HepG2 (cell line): ENCODE measurements around the gene SOAT2. TPM values are rescaled to one million over a fixed set of nuclear protein-coding genes. Genes with fewer than 3 reads are reported as not detected.
A peak's percentile ranks its signal among the peaks of the same experiment; 100 is the strongest.
"Not testable (repeated sequence)": the region's sequence is repeated elsewhere in the genome, so short reads cannot be mapped to it uniquely, and the experiment has no call there.

Experiments
- CEBPG ChIP-seq: IDR thresholded peaks from 2 replicates; pipeline ENCODE4 v1.6.1; 2016
- FOXA1 ChIP-seq, 2 experiments: fragments of 450-650 bp in 1 of 2; sonication (generic) in 1 of 2; formaldehyde crosslinking in 1 of 2; IDR thresholded peaks; 2 replicates each; pipeline versions ENCODE4 v1.4.0 to v1.6.1; 2016 to 2020; ENCODE audit warnings: missing genetic modification reagents in 1 of 2
- HNF4A ChIP-seq: sonication (generic); formaldehyde crosslinking; IDR thresholded peaks from 2 replicates; pipeline ENCODE4 v1.4.0; 2020; ENCODE audit warnings: missing genetic modification reagents
- POGZ ChIP-seq: sonication (generic); formaldehyde crosslinking; IDR thresholded peaks from 2 replicates; pipeline ENCODE4 v1.4.0; 2020; ENCODE audit warnings: mild to moderate bottlenecking, missing genetic modification reagents
- SOX6 ChIP-seq, 2 experiments: fragments of 450-650 bp in 1 of 2; sonication (generic) in 1 of 2; formaldehyde crosslinking in 1 of 2; IDR thresholded peaks; 2 replicates each; pipeline versions ENCODE4 v1.4.0 to v1.6.1; 2017 to 2020; ENCODE audit warnings: antibody characterized with exemption in 1 of 2, mild to moderate bottlenecking in 1 of 2, missing genetic modification reagents in 1 of 2
- ZMYM3 ChIP-seq: sonication (generic); formaldehyde crosslinking; IDR thresholded peaks from 2 replicates; pipeline ENCODE4 v1.5.1; 2020; ENCODE audit warnings: mild to moderate bottlenecking, missing genetic modification reagents
- ZNF121 ChIP-seq: sonication (generic); formaldehyde crosslinking; IDR thresholded peaks from 2 replicates; pipeline ENCODE4 v1.5.0; 2020; ENCODE audit warnings: mild to moderate bottlenecking, missing genetic modification reagents
- ZNF3 ChIP-seq: IDR thresholded peaks from 2 replicates; pipeline ENCODE4 v1.7.0; 2017; ENCODE audit warnings: inconsistent platforms
- polyA plus RNA-seq, 8 experiments: library from polyadenylated mRNA; depleted of rRNA in 3 of 8; stranded (reverse) in 7 of 8; unstranded in 1 of 8; fragments of >200 nt; fragmentation: Illumina TruSeq in 4 of 8; extraction: Trizol in 4 of 8; gene quantifications; 2 replicates each; pipeline versions ENCODE4 v1.2.1 to v1.2.3, GENCODE V29; 2011 to 2016; ENCODE audit warnings: low read depth in 4 of 8, missing spikeins in 1 of 8, mixed read lengths in 1 of 8; ENCODE audit not compliant: insufficient read depth in 1 of 8
- total RNA-seq, 5 experiments: library from RNA; depleted of rRNA; stranded (reverse); fragments of >200 nt; fragmentation: Illumina TruSeq; extraction: Trizol; gene quantifications; 2 replicates each; pipeline ENCODE4 v1.2.3, GENCODE V29; 2016; ENCODE audit warnings: low read depth in 1 of 5
- TF ChIP-seq, protein P1 (sequence below): sonication (generic); formaldehyde crosslinking; IDR thresholded peaks from 2 replicates; pipeline ENCODE4 v1.5.1; 2020; ENCODE audit warnings: mild to moderate bottlenecking, missing genetic modification reagents
- TF ChIP-seq, protein P2 (sequence below): sonication (generic); formaldehyde crosslinking; IDR thresholded peaks from 2 replicates; pipeline ENCODE4 v1.4.0; 2020; ENCODE audit warnings: missing genetic modification reagents, mild to moderate bottlenecking, borderline replicate concordance
- TF ChIP-seq, protein P3 (sequence below): sonication (generic); formaldehyde crosslinking; IDR thresholded peaks from 2 replicates; pipeline ENCODE4 v1.4.0; 2020; ENCODE audit warnings: missing genetic modification reagents

The SOAT2 gene
- total and polyA plus RNA-seq, 2 of the 13 experiments (the other 11 are each of a cell fraction or from before 2014, with no cell fraction given), result 14.9 to 108 TPM

DNA sequence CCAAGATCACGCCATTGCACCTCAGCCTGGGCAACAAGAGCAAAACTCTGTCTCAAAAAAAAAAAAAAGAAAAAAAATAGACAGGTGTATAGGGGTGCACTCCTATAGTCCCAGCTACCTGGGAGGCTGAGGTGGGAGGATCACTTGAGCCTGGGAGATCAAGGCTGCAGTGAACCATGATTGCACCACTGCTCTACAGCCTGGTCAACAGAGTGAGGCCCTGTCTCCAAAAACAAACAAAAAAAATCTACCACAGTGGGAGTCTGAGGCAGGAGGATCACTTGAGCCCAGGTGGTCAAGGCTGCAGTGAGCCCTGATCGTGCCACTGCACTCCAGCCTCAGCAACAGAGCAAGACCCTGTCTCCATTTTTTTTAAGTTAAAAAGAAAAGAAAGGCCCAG is 59.7 kb downstream of the SOAT2 start (continued):
- TF ChIP-seq, protein P1, sequence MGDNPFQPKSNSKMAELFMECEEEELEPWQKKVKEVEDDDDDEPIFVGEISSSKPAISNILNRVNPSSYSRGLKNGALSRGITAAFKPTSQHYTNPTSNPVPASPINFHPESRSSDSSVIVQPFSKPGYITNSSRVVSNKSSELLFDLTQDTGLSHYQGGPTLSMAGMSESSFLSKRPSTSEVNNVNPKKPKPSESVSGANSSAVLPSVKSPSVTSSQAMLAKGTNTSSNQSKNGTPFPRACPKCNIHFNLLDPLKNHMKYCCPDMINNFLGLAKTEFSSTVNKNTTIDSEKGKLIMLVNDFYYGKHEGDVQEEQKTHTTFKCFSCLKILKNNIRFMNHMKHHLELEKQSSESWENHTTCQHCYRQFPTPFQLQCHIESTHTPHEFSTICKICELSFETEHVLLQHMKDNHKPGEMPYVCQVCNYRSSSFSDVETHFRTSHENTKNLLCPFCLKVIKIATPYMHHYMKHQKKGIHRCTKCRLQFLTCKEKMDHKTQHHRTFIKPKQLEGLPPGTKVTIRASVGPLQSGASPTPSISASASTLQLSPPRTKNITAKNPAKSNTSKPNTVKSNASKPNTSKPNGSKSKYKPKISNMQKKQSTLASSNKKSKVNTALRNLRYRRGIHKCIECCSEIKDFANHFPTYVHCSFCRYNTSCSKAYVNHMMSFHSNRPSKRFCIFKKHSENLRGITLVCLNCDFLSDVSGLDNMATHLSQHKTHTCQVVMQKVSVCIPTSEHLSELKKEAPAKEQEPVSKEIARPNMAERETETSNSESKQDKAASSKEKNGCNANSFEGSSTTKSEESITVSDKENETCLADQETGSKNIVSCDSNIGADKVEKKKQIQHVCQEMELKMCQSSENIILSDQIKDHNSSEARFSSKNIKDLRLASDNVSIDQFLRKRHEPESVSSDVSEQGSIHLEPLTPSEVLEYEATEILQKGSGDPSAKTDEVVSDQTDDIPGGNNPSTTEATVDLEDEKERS (CRISPR knock-in tag), result 0 out of 2 replicates have a peak, but pooled peaks have one; percentile 23
- peak; percentile 51; the same call in 1 of the 2 replicates for TF ChIP-seq CEBPG (CRISPR knock-in tag)
- TF ChIP-seq, protein P2, sequence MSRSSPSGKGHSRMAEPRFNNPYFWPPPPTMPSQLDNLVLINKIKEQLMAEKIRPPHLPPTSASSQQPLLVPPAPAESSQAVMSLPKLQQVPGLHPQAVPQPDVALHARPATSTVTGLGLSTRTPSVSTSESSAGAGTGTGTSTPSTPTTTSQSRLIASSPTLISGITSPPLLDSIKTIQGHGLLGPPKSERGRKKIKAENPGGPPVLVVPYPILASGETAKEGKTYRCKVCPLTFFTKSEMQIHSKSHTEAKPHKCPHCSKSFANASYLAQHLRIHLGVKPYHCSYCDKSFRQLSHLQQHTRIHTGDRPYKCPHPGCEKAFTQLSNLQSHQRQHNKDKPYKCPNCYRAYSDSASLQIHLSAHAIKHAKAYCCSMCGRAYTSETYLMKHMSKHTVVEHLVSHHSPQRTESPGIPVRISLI (CRISPR knock-in tag), result peak; percentile 74; the same call in 1 of the 2 replicates
- TF ChIP-seq, protein P3, sequence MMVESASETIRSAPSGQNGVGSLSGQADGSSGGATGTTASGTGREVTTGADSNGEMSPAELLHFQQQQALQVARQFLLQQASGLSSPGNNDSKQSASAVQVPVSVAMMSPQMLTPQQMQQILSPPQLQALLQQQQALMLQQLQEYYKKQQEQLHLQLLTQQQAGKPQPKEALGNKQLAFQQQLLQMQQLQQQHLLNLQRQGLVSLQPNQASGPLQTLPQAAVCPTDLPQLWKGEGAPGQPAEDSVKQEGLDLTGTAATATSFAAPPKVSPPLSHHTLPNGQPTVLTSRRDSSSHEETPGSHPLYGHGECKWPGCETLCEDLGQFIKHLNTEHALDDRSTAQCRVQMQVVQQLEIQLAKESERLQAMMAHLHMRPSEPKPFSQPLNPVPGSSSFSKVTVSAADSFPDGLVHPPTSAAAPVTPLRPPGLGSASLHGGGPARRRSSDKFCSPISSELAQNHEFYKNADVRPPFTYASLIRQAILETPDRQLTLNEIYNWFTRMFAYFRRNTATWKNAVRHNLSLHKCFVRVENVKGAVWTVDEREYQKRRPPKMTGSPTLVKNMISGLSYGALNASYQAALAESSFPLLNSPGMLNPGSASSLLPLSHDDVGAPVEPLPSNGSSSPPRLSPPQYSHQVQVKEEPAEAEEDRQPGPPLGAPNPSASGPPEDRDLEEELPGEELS (CRISPR knock-in tag), result 0 out of 2 replicates have a peak, but pooled peaks have one; percentile 38
- TF ChIP-seq HNF4A, result 0 out of 2 replicates have a peak, but pooled peaks have one; percentile 39
- not testable (repeated sequence) for TF ChIP-seq FOXA1, SOX6 (IDR thresholded peaks at IDR 0.05)
- TF ChIP-seq FOXA1 (CRISPR knock-in tag; IDR thresholded peaks at IDR 0.05), result peak; percentile 16; the same call in 1 of the 2 replicates
- peak; percentile 67; the same call in 1 of the 2 replicates for TF ChIP-seq ZNF3
- TF ChIP-seq SOX6 (CRISPR knock-in tag; IDR thresholded peaks at IDR 0.05), result peak; percentile 33; the same call in 1 of the 2 replicates
- peak; percentile 90 for TF ChIP-seq ZNF121 (CRISPR knock-in tag)
- TF ChIP-seq POGZ, result peak; percentile 66
- TF ChIP-seq ZMYM3 (CRISPR knock-in tag), result peak; percentile 74
